HG02678 (cell line): ENCODE data around the gene ARMCX5.

Experiments used
- ATAC-seq: cut with Tn5 transposase; IDR thresholded peaks from one replicate; pipeline ENCODE4 v1.9.1; 2021; ENCODE audit warnings: mild to moderate bottlenecking, moderate library complexity; ENCODE audit not compliant: unreplicated experiment

Gene ARMCX5

GRCh38 chrX:102599084-102599950 lies at the start of gene ARMCX5:
ARMCX5 (plus strand) TSS chrX:102599515; CDS start chrX:102602142, 2,627 bp downstream.
- ATAC-seq, result peak; percentile 90

- no peak for ATAC-seq
Measured at GRCh38 chrX:102558607-102559006, 40.7 kb upstream of the ARMCX5 start.

GRCh38 chrX:102560423-102561068 lies 38.8 kb upstream of the ARMCX5 start:
- no peak for ATAC-seq

GRCh38 chrX:102580891-102581290 lies 18.4 kb upstream of the ARMCX5 start:
- ATAC-seq, result no peak

GRCh38 chrX:102593367-102593766 lies 5.9 kb upstream of the ARMCX5 start:
- ATAC-seq, result no peak

- ATAC-seq, result peak; percentile 12
Measured at GRCh38 chrX:102599951-102600579, 750 bp downstream of the ARMCX5 start.

GRCh38 chrX:102604327-102604726 lies 5.0 kb downstream of the ARMCX5 start:
- ATAC-seq, result no peak

GRCh38 chrX:102606115-102606514 lies 6.8 kb downstream of the ARMCX5 start:
- no peak for ATAC-seq

GRCh38 chrX:102610905-102611304 lies 11.6 kb downstream of the ARMCX5 start:
- no peak for ATAC-seq

GRCh38 chrX:102624105-102624504 lies 24.8 kb downstream of the ARMCX5 start:
- ATAC-seq, result no peak

- ATAC-seq, result no peak
Measured at GRCh38 chrX:102627640-102628039, 28.3 kb downstream of the ARMCX5 start.

GRCh38 chrX:102637561-102637960 lies 38.2 kb downstream of the ARMCX5 start:
- ATAC-seq, result no peak

GRCh38 chrX:102650903-102651241 lies 51.6 kb downstream of the ARMCX5 start:
- ATAC-seq, result no peak

- peak; percentile 37 for ATAC-seq
Measured at GRCh38 chrX:102651242-102652011, 52.1 kb downstream of the ARMCX5 start, which contains the start of gene GPRASP1. GPRASP1 (plus strand) TSS chrX:102651483; CDS start chrX:102653914, 2,431 bp downstream.

GRCh38 chrX:102652031-102652688 lies 52.8 kb downstream of the ARMCX5 start:
- peak; percentile 73 for ATAC-seq
